HG02885 (cell line): ENCODE data around the gene RCC2.
"Not testable (repeated sequence)": the region's sequence is repeated elsewhere in the genome, so short reads cannot be mapped to it uniquely, and the experiment has no call there.

Source experiments
- ATAC-seq: cut with Tn5 transposase; IDR thresholded peaks from one replicate; pipeline ENCODE4 v1.9.1; 2021; ENCODE audit warnings: mild to moderate bottlenecking; ENCODE audit not compliant: unreplicated experiment, poor library complexity

Gene RCC2

GRCh38 chr1:17422461-17422860 is 17.0 kb downstream of the RCC2 start:
- no peak for ATAC-seq

DNA sequence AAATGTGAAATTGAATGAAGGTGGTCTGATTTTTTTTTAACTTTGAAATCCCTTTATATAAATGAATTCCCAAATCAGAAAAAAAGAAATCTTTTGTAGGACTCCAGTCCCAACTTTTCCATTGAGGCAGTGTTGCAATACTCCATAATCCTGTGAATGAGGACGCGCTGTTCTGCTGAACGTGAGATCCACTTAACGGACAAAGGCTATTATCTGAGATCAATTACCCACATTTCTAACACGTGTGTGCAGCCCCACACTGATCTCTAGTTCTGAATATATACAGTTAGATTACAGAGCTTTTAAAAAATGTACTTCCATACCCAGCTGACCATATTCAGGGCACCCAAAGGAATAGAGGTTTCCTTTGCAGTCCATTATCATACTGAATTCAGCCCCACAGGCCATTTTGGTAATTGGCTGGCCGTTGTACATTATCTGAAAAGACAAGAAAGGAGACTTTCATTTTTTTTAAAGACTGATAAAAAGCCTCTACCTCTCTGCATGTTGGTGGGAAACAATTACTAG is 19.0 kb downstream of the RCC2 start:
- ATAC-seq: no peak

DNA sequence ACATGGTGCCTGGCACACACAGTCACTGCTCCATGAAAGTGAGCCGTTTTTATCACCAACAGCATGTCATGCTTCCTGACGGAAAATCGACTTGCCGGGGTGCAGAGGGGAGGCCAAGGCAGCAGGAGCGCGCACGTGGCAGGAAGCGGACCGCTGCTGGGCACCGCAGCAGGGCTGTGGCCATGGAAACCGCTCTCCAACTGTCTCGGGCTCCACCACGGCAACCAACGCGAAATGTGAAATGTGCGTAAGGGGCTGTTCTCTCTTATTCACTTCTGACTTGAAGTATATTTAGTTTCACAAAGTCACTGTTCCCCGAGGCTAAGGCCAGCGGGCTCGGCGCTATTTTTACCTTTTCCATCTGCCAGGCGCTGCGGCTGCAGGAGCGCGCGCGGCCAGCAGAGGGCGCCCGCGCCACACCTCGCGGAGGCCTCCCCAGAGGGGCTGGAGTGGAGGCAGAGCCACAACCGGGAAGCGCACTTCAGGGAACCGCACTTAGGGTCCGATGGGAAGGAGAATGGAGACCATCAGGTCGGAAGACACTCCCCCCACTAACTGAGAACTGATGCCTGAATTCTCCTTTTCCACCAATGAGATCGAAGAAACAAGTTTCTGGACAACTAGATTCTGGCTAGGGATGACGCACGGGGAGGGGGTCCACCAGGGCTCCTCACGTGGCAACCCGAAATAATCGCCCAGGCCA is 19.7 kb downstream of the RCC2 start:
- no peak for ATAC-seq

- no peak for ATAC-seq
Measured at GRCh38 chr1:17416389-17416788, 23.1 kb downstream of the RCC2 start.

DNA sequence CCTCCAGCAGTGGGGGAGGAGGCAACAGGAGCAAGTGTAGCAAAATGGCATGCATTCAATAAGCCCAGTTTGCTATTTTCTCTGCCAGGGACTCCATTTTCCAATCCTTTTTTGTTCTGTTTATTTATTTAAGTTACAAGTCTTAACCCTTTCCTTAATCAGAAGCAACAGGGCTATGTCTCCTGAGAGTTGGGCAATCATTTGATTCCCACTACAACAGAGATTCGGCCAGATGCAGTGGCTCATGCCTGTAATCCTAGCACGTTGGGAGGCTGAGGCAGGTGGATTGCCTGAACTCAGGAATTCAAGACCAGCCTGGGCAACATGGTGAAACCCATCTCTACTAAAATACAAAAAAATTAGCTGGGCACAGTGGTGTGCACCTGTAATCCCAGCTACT is 25.5 kb downstream of the RCC2 start:
- no peak for ATAC-seq

DNA sequence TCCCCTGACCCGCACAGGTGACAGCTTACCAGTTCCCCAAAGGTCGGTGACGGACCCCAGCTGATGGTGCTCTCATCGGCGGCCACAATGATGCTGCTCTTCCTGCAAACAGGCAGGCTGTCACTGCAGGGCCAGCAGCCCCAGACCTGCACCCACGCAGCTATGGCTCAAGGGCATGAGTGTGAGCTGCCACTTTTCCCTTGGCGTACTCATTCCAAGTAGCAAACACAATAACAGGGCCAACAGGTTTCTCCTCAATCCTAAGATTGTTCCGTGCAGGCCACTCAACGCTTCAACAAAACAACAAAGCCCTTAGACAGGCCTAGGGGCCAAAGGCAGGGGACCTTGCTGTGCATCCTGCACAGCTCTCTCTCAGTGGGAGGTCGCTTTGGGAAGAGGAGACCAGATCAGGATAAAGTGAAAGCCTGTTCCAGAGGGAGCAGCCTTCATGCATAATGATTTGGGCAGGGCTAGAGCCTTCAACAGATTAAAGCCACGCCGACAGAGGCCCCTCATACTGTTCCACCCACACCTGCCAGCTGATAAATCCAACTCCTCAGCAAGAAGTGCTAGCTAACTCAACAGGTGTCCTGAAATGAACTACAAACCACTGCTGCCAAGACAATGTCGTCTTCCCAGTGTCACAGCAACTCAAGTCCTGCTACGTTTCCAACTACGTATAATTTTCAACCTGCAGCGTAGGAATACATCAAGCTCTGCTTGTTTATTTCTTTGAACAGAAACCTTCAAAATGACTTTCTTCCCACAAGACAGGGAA is 27.2 kb downstream of the RCC2 start:
- ATAC-seq: no peak

DNA sequence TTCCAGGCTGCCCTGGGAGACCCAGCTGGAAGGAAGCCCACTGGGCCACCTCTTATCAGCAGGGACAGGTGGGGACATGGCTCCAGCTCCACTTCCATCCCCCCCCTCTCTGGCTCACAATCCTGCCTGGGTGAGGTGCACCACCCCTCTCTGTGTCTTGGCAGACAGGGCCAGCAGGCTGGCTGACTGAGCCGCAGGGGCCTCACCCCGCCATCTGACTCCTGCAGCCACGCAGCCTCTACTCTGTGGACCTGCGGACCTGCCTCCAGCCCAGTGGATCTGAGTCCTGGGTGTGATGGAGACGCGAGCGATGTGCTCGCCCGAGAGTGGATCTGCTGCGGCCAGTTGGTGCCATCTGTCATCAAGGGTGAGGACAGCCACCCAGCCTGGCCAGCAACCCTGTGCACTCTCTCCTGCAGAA is 30.1 kb downstream of the RCC2 start:
- no peak for ATAC-seq

- ATAC-seq: not testable (repeated sequence)
Measured at GRCh38 chr1:17407786-17408514, 31.5 kb downstream of the RCC2 start.

DNA sequence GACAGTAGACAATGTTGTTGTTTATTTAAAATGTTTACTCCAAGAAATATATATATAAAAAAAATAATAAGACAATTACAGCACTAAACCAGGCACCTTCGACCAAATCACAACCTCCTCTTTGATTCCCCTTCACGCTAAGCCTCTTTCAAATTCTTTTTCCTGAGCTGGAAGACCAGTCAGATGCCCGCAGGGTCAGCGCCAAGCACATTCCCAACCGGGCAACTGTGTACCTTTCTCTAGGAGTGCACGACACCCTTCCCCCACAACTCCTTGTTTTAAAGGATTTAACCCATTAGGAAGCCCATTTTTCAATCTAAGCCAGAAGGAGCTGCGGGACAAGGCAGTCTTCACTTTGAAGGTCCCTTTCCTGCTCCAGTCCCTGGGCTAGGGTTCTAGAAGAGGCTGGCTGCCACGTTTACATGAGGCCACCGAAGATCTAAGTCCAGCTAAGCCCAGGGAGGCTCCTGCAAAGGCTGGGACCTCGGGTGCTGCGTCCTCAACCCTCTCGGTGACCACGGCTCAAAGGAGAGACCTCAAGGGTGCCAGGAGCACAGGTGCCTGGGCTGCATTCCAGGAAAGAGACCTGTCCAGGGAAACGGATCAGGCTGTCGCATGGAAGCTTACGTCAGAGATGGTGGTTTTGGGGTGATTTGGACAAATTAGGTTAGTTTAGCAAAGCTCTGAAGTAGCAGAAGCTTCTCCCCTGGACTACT is 32.6 kb downstream of the RCC2 start:
- ATAC-seq: not testable (repeated sequence)

- peak; percentile 38 for ATAC-seq
Measured at GRCh38 chr1:17405898-17406759, 33.3 kb downstream of the RCC2 start.

DNA sequence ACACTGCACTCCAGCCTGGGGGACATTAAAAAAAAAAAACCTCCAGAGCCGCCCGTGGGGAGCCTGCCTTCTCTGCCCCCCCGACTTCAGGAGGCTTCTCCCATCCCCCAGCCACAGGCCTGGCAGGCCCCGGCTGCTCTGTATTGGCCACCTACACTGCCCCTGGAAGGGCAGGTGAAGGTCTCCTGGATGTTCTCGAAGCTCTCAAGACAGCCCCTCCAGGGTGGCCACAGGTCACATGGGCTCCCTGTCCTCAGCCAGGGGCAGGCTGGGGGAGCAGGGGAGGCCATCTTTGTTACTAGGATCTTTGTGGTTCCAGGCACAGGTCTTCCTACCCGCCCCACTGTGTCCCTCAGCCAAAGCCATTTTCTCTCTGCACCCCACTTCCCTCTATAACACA is 34.7 kb downstream of the RCC2 start:
- no peak for ATAC-seq

- ATAC-seq: no peak
Measured at GRCh38 chr1:17404034-17404684, 35.3 kb downstream of the RCC2 start.

- ATAC-seq: no peak
Measured at GRCh38 chr1:17403081-17403480, 36.4 kb downstream of the RCC2 start.

- ATAC-seq: no peak
Measured at GRCh38 chr1:17401841-17402240, 37.6 kb downstream of the RCC2 start.

DNA sequence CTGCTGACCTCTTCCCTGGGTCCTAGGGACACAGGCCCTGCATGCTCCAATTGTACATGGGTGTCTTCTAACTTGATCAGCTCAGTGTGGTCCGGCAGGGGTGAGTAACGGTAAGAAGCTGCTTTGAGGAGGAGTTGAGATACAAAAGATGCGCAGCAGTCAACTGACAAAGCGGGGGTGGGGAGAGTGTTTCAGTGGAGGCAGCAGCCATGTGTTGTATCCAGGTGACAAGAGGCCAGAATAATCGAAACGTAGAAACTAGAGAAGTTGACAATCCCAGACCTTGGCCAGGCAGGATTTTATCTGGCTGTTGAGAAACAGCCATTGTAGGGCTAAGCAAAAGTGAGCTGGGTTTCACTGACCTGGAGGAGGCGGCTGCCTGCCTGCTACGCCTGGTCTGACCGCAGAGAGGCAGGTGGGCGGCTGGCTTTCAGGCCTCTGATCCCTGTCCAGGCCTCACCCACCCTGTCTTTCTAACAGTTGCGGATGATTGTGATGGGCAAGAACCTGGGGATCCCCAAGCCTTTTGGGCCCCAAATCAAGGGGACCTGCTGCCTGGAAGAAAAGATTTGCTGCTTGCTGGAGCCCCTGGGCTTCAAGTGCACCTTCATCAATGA is 38.6 kb downstream of the RCC2 start:
- ATAC-seq: no peak

DNA sequence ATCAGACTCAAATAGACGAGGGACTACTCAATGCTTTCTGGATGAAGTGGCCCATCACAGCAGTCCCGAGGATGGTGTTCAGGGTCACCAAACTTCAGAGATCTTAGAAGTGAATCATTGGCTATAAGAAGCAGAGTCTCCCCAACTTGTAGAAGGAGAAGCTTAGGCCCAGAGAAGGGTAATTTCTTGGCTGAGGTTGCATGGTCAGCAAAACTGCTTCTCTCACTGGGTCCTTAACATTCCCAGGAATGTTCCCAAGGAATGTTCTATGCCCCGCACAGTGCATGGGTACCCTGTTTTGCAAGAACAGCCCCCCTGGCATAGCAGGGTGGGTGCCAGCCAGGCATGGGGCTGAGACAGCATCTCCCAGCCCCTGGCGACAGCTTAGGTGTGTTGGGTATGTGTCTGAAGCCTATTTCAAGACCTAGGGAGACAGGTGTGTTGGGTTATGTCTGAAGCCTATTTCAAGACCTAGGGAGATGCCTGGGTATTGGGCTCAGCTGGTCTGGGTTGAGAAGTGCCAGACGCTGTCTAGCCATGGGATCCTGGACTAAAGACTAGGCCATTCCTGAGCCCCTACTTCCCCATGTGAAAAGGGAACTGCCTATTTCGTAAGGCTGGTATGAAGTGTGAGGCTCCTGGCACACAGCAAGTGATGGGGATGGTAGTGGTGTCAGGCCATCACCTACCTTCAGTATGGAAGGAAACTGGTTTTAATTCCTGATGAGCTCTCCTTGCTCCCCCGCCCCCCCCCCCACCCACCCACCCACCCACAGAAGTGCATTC is 41.4 kb downstream of the RCC2 start:
- no peak for ATAC-seq

GRCh38 chr1:17393230-17393629 is 46.2 kb downstream of the RCC2 start:
- ATAC-seq: no peak
